ENCODE data around the gene ZKSCAN1.
"Not testable (repeated sequence)": the region's sequence is repeated elsewhere in the genome, so short reads cannot be mapped to it uniquely, and the experiment has no call there.

The ZKSCAN1 gene

DNA sequence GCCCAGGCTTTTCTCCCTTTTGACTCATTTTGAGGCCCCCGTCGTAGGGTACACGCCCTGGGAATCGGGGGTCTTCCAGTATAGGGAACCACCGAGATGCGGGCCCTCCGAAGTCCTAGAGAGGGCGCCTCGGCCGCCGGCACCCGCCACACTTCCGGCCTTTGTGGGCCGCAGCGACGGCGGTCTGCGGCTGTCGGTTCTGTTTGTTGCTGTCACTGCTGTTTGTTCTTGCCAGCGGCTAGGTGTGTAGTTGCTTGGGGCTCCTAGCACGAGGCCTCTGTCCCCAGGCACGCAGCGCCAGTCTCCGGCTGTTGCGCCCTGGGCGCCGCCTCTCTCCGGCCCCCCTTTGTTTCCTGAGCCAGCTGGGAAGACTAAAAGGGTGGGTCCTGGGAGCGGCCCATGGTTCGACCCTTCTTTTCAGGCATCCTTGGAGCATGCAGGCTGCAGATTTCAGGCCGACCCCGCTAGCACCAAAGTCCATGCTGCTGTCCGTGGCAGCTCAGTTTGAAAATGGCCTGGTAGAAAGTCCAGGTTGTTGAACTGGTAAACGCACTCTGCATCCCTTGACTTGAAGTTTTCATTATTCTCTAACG lies 17.8 kb upstream of the ZKSCAN1 start:
- H3K27me3 ChIP-seq (replicated peaks): no peaks in the 10 kb centered on the region
- no peaks in the 10 kb centered on the region for H3K36me3 ChIP-seq (replicated peaks)
- DNase-seq: no peak
- TF ChIP-seq CTCF (IDR thresholded peaks at IDR 0.05; ENCODE audit: low read depth, low read length, missing control alignments): peak; percentile 44
- in situ Hi-C loops (cut with HindIII; ENCODE audit: low pct_ligation_motif_present, low sequenced_read_pairs): loop anchor here (25.0 kb wide), 1 partner anchor 90 kb away; the partner anchor contains the start of genes COPS6 and ZNF3
- H3K27ac ChIP-seq: no peak overlapping the region
- peak overlapping the region; percentile 52 for H3K4me3 ChIP-seq (ENCODE audit: low read depth, low read length)

- no peak overlapping the region for H3K4me3 ChIP-seq (ENCODE audit: low read depth, low read length)
- no peaks in the 10 kb centered on the region for H3K36me3 ChIP-seq (replicated peaks)
- no peak for DNase-seq
- H3K27me3 ChIP-seq (replicated peaks): no peaks in the 10 kb centered on the region
- TF ChIP-seq CTCF (IDR thresholded peaks at IDR 0.05; ENCODE audit: low read depth, low read length, missing control alignments): no peak
- no peak overlapping the region for H3K27ac ChIP-seq
- in situ Hi-C loops (cut with HindIII; ENCODE audit: low pct_ligation_motif_present, low sequenced_read_pairs): no loop called here
Observed at GRCh38 chr7:100000239-100000638, 15.2 kb upstream of the ZKSCAN1 start.

GRCh38 chr7:100003711-100004661 lies 11.4 kb upstream of the ZKSCAN1 start:
- no peak for TF ChIP-seq CTCF (IDR thresholded peaks at IDR 0.05; ENCODE audit: low read depth, low read length, missing control alignments)
- no peaks in the 10 kb centered on the region for H3K36me3 ChIP-seq (replicated peaks)
- H3K4me3 ChIP-seq (ENCODE audit: low read depth, low read length): no peak overlapping the region
- H3K27me3 ChIP-seq (replicated peaks): no peaks in the 10 kb centered on the region
- in situ Hi-C loops (cut with HindIII; ENCODE audit: low pct_ligation_motif_present, low sequenced_read_pairs): no loop called here
- DNase-seq: no peak
- no peak overlapping the region for H3K27ac ChIP-seq

- in situ Hi-C loops (cut with HindIII; ENCODE audit: low pct_ligation_motif_present, low sequenced_read_pairs): no loop called here
- no peak for DNase-seq
- Histone ChIP-seq H3K36me3 (replicated peaks) (no peaks in the 10 kb centered on the region), H3K4me3 (ENCODE audit: low read depth, low read length) (no peak overlapping the region), H3K27me3 (replicated peaks) (no peaks in the 10 kb centered on the region), H3K27ac (no peak overlapping the region)
- TF ChIP-seq CTCF (IDR thresholded peaks at IDR 0.05; ENCODE audit: low read depth, low read length, missing control alignments): no peak
Observed at GRCh38 chr7:100007887-100008286, 7.5 kb upstream of the ZKSCAN1 start.

DNA sequence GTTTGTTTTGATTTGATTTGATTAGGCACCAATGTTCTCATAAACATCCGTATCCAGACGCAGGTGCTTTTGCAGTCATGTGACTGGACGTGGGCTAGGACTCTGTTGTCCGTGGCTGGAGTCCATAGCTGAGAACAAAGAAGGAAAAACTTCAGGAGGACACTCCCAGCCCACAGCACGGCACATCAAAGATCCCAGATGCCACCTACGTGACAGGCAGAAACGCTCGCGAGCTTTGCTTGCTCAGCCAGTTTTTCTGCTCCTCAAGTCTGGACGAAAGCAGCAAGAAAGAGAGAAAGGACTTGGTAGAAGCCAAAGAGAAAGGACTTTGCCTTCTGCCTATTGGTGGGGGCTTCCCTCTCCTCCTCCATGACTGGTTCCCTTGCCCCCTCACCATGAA lies 6.9 kb upstream of the ZKSCAN1 start:
- in situ Hi-C loops (cut with HindIII; ENCODE audit: low pct_ligation_motif_present, low sequenced_read_pairs): no loop called here
- no peak overlapping the region for H3K27ac ChIP-seq
- no peak overlapping the region for H3K4me3 ChIP-seq (ENCODE audit: low read depth, low read length)
- DNase-seq: no peak
- no peaks in the 10 kb centered on the region for H3K36me3 ChIP-seq (replicated peaks)
- H3K27me3 ChIP-seq (replicated peaks): no peaks in the 10 kb centered on the region
- TF ChIP-seq CTCF (IDR thresholded peaks at IDR 0.05; ENCODE audit: low read depth, low read length, missing control alignments): no peak

- in situ Hi-C loops (cut with HindIII; ENCODE audit: low pct_ligation_motif_present, low sequenced_read_pairs); H3K27ac ChIP-seq; H3K36me3 ChIP-seq (replicated peaks); H3K4me3 ChIP-seq (ENCODE audit: low read depth, low read length); H3K27me3 ChIP-seq (replicated peaks); DNase-seq: not testable (repeated sequence)
Observed at GRCh38 chr7:100009952-100010351, 5.4 kb upstream of the ZKSCAN1 start.
